PFSK-1 (cell line): ENCODE measurements around the gene FMN1.

Experiments
- FOXP2 ChIP-seq: optimal IDR thresholded peaks from 2 replicates; pipeline ENCODE3; 2011; ENCODE audit warnings: borderline replicate concordance, control low read depth, inconsistent platforms; ENCODE audit not compliant: insufficient read depth; ENCODE audit errors: extremely low read length, extremely low read depth
- POLR2AphosphoS5 ChIP-seq: IDR thresholded peaks from 2 replicates; pipeline ENCODE4 v1.6.1; 2012; ENCODE audit warnings: low read depth, mild to moderate bottlenecking, control low read depth, low read length, moderate library complexity
- REST ChIP-seq, 2 experiments: IDR thresholded peaks; 2 replicates each; pipeline versions ENCODE4 v1.6.1 to v1.8.0; 2011 to 2012; ENCODE audit warnings: low read depth in 2 of 2, low read length in 2 of 2, control low read depth in 1 of 2, inconsistent platforms in 1 of 2, mild to moderate bottlenecking in 1 of 2, moderate library complexity in 1 of 2; ENCODE audit not compliant: insufficient read depth in 1 of 2
- SIN3A ChIP-seq: IDR thresholded peaks from 2 replicates; pipeline ENCODE4 v1.6.1; 2012; ENCODE audit warnings: mild to moderate bottlenecking, low read length, moderate library complexity, borderline replicate concordance; ENCODE audit not compliant: insufficient read depth
- TAF1 ChIP-seq: IDR thresholded peaks from 2 replicates; pipeline ENCODE4 v1.6.1; 2012; ENCODE audit warnings: low read length, control low read depth, borderline replicate concordance; ENCODE audit not compliant: insufficient read depth

The FMN1 gene

GRCh38 chr15:32956711-32957110, 237.8 kb downstream of the FMN1 start:
- TF ChIP-seq TAF1: no peak
- no peak for TF ChIP-seq REST (IDR thresholded peaks at IDR 0.05; ENCODE audit: insufficient read depth in 1 of 2, low read depth in 2 of 2, low read length in 2 of 2)
- no peak for TF ChIP-seq SIN3A
- no peak for TF ChIP-seq FOXP2

DNA sequence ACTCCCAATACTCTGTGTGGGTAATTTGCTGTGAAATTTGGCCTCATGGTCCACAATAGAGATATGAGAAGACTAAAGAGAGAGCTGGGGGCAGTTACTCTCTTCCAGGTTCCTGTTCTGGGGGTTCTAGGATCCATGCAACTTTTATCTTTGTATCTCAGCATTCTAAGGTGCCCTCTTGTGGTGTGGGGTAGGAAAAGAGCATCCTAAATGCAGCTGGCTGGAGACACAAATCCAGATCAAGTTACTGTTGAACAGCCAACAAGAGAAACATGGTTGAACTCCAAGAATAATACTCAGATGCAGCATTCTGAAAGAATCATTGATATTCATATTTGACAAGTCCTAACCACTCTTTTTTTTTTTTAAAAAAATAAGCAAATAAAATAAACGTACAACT, 238.5 kb downstream of the FMN1 start:
- TF ChIP-seq POLR2AphosphoS5 (no peak), SIN3A (no peak), REST (IDR thresholded peaks at IDR 0.05; ENCODE audit: insufficient read depth in 1 of 2, low read depth in 2 of 2, low read length in 2 of 2) (no peak), FOXP2 (no peak), TAF1 (no peak)

DNA sequence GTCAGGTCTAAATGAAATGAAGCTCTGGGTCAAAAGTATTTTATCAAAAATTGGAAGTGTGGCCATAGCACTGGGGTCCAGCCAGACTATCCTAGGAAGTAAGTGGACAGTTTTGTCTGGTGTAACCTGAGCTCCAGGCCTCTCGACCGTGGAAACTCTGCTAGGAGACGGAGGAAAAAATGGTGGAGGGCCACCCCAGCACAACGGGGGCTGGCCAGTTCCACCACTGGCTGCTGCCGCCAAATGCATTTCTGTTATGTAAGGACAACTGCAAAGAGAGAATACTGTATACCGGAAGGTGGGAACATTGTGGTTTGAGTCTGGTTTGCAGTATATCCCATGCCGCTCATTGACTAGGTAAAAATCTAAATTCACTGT, 241.0 kb downstream of the FMN1 start:
- no peak for TF ChIP-seq REST (IDR thresholded peaks at IDR 0.05; ENCODE audit: insufficient read depth in 1 of 2, low read depth in 2 of 2, low read length in 2 of 2)
- TF ChIP-seq SIN3A: no peak
- no peak for TF ChIP-seq FOXP2
- no peak for TF ChIP-seq TAF1
- TF ChIP-seq POLR2AphosphoS5: no peak

DNA sequence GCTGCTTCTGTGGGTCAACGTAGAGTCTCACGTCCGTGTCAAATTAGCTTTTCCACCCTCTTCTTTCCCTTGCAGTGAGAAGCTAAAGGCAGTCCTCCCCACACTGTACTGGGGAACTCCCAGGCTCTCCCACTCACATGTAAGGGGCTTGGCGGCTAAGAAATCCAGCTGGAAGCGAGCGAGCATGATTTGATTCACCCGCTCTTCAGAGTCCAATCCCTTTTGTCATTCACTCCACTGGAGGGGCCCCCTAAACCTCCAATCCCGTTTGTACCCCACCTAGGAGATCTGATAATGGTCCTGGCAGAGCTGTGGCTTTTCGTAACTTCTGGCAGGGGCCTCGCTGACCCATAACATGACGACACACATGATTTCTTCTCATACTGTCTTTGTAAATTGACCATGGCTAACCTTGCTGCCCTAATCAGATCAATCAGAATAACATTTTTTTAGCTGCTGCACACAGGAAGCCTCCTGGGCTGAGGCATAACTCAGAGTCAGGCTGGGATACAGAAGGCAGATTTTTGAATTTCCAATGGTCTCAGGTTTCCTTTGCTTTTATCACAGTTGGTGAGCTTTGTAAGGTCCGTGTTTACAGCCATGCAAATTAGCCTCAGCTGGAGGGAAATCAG, 241.5 kb downstream of the FMN1 start:
- TF ChIP-seq POLR2AphosphoS5 (no peak), TAF1 (0 out of 2 replicates have a peak, but pooled peaks have one; percentile 42), FOXP2 (no peak), REST (IDR thresholded peaks at IDR 0.05; ENCODE audit: insufficient read depth in 1 of 2, low read depth in 2 of 2, low read length in 2 of 2) (no peak)
